OCI-LY3 (cell line): ENCODE results near the gene CSDE1.

Experiments used
- EZH2phosphoT487 ChIP-seq: fragments of 200-600 bp; shearing (Covaris generic); IDR thresholded peaks from 2 replicates; pipeline ENCODE4 v1.6.1; 2018; ENCODE audit warnings: antibody characterized with exemption, mixed run types, low read depth
- TF ChIP-seq, protein P1 (sequence below): fragments of 200-600, 300-600 bp; sonication (generic); IDR thresholded peaks from 2 replicates; pipeline ENCODE4 v1.5.1; 2014; ENCODE audit warnings: antibody characterized with exemption, low read length, low read depth

DNA sequence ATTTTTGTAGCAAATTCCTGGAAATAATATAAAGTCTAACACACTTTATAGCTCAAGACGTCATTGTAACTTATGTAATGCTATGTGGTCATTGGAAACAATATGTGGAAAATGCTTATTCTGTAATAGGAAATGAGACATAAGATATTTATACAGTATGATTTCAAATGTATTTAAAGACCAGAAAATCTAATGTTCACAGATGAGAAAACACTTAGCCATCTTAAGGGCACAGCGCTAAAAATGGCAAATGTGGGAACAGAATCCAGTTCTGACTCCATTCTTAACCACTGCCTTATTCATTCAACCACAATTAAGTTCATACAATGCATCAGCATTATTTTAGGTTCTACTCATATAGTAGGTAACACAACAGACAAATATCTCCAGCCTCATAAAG lies 12.5 kb downstream of the CSDE1 start:
- TF ChIP-seq, protein P1, sequence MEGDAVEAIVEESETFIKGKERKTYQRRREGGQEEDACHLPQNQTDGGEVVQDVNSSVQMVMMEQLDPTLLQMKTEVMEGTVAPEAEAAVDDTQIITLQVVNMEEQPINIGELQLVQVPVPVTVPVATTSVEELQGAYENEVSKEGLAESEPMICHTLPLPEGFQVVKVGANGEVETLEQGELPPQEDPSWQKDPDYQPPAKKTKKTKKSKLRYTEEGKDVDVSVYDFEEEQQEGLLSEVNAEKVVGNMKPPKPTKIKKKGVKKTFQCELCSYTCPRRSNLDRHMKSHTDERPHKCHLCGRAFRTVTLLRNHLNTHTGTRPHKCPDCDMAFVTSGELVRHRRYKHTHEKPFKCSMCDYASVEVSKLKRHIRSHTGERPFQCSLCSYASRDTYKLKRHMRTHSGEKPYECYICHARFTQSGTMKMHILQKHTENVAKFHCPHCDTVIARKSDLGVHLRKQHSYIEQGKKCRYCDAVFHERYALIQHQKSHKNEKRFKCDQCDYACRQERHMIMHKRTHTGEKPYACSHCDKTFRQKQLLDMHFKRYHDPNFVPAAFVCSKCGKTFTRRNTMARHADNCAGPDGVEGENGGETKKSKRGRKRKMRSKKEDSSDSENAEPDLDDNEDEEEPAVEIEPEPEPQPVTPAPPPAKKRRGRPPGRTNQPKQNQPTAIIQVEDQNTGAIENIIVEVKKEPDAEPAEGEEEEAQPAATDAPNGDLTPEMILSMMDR: no peak
- TF ChIP-seq EZH2phosphoT487: no peak
